ENCODE measurements around the gene SEMA6A. TPM values are rescaled to one million over a fixed set of nuclear protein-coding genes. Genes with fewer than 3 reads are reported as not detected.

Gene SEMA6A
- total RNA-seq, 1 donor from 2014 or later, result 6.9 TPM

DNA sequence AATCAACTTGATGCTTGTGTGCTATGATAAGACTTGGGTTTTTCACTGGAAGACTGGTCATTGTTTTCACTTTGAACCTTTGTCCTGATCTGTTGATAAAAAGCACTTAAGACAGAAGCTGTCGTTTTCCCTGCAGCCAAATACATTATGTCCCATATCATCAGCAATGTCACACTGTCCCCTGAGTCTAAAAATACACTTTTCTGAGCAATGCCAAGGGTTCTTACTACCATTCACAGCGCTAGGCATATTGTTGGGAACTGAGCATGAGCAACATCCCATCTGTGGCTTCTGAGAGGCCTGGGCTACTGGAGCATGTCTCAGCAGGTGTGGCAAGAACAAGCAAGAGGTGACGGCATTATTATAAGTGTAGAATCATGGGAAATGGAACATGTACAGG is 81.8 kb downstream of the SEMA6A start:
- peak; percentile 61 for DNase-seq (ENCODE audit: low read depth)

DNA sequence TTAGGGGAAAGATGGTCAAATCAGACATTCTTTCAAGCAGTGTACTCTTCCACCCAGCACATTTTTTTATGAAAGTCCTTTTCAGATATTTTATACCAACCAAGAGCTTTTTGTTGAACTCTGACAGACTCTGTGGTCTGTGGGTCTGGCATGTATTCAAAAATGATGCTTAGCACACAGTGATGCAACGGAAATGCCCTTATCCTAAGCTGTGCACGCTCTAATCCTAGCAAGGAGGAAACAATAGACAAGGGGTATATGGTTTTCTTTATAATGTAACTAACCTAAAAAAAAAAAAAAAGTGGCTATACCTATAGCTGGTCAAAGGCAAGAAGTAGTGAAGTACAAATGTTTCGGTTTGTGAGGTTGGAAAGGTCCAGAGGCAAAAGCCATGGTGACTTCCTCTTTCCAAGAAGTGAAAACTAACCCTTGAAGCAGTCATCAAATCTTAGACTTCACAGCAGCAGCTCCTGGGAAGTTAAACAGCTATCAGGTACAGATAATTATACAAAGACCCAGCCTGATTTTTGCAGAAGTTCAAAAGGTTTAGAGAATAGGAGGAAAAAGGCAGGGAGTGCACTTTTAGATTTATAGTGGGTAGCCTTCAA is 82.5 kb downstream of the SEMA6A start:
- peak; percentile 88 for DNase-seq (ENCODE audit: low read depth)

DNA sequence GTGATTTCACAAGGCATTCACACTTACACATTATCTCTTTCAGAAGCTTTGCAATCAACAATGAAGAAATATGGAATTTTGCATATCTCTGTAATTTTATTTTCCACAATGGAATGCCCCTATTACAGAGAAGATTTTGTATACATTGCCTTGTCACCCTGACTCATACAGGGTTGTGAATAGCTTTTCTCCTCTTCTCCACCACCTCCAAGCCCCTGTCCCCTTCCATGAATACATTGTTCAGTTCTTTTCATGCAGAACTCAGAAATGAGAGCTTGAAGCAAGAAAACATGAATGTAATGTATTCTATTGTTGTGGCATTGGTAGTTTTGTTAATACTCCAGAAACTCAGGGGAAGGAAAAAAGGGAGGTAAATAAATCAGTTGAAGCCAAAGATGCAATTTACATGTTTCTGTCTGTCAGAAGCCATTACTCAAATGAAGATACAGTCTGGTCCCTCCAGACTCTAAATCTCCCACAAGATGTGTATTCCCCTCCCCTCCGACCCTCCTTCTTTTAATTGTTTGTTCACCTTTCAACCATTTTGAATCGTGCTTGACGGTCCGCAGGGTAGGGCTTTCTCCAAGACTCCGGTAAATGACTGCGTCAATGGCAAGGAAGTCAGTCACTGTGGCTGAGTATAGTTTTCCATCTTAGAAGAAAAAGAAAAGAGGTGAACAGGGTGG is 86.1 kb downstream of the SEMA6A start:
- DNase-seq (ENCODE audit: low read depth), result peak; percentile 29

DNA sequence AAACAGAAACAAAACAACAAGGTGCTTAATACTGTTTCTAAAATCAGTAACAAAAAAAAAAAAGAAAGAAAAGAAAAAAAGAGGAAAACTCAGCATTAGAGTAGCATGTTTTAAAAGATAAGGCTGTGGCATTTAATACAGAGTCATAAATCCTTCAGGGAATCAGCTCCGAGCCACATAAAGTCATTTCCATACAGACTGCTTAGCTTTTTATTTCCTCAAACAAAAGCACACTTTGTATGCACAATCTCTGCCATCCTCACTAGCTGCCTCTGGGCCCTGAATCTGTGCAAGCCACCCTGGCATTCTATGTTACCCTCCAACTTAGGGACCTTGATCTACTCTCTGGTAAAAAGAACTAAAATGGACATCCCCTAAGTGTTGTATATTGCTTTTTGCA is 87.6 kb downstream of the SEMA6A start:
- no peak for DNase-seq (ENCODE audit: low read depth)

DNA sequence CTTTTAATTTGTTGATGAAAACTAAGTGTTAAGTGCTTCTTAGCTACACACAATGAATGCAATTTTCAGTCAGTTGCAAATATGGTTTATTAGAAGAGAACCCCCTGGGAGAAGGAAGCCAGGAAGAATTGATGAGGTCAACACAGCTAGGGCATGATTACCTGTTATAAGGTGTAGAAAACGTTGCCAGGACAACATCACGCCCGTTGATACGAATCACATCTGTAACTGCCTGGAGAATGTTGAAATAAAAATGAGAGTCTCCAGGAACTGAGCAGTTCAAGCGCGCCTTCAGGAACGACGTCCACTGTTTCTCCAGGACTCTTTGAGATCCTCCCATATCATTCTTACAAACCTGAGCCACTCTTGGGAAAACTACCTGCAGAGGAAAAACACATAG is 88.0 kb downstream of the SEMA6A start:
- DNase-seq (ENCODE audit: low read depth), result peak; percentile 21

- DNase-seq (ENCODE audit: low read depth), result no peak
Observed at GRCh38 chr5:116484645-116485044, 90.0 kb downstream of the SEMA6A start.

DNA sequence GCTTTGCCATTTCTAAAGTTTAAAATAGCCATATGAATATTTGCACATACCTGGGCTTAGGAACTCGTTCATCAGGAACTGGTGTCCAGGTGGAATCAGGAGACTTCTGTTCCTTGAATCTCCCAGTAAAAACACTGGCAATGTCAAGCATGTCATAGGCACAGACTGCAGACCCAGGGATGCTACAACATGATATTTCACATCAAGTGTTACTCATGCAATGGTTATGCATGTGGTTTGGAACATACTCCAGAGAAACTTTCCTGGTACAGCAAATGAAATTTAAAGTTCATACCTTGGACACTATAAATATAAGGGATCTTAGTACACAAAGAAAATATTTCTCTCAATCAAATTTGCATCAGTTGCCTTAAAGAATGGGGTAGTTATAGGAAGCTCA is 92.2 kb downstream of the SEMA6A start:
- peak; percentile 52 for DNase-seq (ENCODE audit: low read depth)

GRCh38 chr5:116480894-116481510 is 93.6 kb downstream of the SEMA6A start:
- DNase-seq (ENCODE audit: low read depth), result peak; percentile 11

DNA sequence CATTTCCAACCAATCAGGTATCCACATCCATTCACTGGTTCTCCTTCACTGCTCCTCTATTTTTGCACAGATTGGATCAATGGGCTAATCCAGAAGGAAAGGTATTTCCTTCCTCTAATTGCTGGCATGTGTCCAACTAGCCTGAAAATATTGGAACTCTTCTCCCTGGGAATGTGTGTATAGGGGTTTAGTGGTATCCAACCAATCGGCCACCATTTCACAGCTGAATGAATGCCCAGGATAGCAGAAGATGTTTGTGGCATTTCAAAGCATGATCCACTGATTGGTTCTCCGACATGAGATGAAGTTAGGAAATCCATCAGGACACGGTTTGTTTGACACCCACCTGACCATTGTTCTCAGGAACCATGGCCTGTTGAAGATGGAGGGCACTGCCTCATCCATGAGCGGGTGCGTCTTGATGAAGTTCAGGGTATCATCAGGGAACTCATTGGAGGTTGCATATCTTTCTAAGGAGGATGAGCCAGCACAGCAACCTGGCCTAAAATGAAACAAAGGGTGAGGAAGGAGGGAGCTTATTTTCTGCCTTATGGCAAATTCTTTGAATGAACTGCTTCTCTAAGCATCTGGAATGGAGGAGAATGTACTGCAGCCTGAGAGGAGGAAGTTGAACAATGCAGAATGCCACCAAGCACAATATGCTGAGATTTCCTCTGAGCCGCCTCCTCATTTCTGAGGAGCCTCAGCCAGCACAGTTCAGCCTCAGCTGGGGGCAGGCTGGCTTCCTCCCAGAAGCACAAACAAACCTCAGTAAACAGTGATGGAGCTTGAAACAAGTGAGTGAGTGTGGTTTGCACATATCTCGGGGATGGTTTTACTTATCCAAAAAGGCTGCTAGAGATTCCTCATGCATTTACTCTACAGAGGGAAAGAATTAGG is 94.6 kb downstream of the SEMA6A start:
- peak; percentile 12 for DNase-seq (ENCODE audit: low read depth)

DNA sequence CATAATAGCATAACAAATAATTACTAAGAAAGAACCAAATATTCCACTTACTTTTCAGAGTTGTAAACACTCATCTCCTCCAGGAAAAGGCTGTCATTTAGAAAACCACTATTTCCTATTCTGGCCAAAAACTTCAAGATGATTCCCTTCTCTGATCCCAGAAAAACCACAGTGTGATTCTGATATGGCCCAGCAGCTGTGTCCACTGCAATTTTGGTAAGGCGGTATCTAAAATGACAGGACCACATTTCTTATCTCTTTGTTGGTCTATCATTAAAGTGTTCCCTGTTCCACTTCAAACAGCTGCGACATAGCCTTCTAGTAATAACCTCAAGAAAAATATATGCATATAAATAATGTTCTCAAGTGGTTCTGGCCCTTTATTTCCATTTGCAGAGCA is 96.1 kb downstream of the SEMA6A start:
- no peak for DNase-seq (ENCODE audit: low read depth)

- no peak for DNase-seq (ENCODE audit: low read depth)
Observed at GRCh38 chr5:116476897-116477537, 97.6 kb downstream of the SEMA6A start.

- DNase-seq (ENCODE audit: low read depth), result no peak
Observed at GRCh38 chr5:116475338-116475737, 99.3 kb downstream of the SEMA6A start.

DNA sequence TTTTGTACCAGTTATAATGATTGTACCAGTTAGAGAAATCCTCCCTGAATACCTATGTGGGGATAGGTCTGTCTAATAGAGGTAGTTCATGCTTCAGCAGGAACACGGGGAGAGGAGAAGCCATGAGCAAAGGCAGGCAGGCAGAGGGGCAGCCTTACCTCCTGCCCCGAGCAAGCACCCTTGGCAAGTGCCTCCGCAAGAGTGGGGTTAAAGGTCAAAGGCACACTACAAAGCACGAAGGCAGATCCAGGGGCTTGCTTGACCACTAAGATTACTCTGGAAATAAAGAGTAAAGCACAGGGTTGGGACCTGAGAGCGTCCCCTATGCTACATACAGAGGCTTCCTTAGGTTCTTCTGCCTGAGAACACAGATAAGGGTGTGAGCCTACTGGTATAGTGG is 100.9 kb downstream of the SEMA6A start:
- DNase-seq (ENCODE audit: low read depth), result peak; percentile 77

DNA sequence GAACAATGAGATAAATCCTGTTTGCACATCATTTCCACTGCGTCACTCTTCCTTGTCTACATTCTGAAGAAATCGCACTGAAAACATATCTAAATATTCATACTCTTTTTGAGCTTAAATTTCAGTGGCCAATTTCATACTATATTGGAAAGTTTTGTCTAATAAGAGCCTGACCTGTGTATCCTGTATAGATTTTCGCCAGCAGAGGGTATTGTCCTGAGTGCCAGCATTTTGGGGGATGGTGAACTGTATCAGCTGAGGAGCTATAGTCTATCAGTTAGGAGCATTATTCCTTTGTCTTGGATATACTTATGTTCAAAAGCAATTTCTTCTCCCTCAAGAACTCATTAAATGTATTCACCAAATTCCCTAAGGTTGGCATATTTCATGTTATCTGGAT is 102.3 kb downstream of the SEMA6A start:
- no peak for DNase-seq (ENCODE audit: low read depth)

GRCh38 chr5:116469631-116470030 is 105.0 kb downstream of the SEMA6A start:
- no peak for DNase-seq (ENCODE audit: low read depth)

DNA sequence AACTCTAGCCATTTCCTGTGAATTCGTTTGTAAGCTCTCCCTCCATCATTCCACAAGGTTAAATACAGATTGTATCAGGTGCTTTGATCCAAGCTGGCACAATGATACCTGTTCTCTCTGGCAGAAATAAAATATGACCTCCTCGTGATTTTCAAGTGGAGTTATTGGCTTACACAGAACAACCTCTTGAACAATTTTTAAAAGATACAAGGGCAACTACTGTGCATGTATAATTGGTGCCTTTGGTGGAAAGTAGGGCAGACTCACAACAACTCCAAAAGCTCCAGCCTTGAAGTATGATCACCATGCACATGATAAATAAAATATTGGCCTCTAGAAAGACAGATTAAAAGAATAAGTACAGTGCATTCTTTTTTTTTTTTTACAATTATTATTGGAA is 106.0 kb downstream of the SEMA6A start:
- DNase-seq (ENCODE audit: low read depth), result no peak

DNA sequence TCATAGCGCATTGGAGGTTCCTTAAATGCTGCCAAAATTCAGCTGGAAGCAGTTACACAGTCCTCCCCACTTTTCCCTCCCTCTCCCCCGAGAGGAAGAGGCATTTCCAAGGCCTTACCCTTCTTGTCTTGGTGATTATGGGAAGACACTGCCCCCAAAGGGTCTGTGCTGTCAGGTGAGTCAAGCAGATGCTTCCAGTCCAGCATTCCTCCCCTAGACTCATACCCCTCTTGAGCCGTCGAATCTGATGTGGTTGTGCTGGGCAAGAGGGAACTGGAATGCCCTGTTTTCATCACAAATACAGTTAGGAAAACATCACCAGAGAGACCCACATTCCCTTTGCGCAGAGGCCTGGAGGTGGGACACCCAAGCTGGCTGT is 107.2 kb downstream of the SEMA6A start:
- DNase-seq (ENCODE audit: low read depth), result no peak

- no peak for DNase-seq (ENCODE audit: low read depth)
Observed at GRCh38 chr5:116466727-116467464, 107.7 kb downstream of the SEMA6A start.

- DNase-seq (ENCODE audit: low read depth), result no peak
Observed at GRCh38 chr5:116465411-116465810, 109.2 kb downstream of the SEMA6A start.

- no peak for DNase-seq (ENCODE audit: low read depth)
Observed at GRCh38 chr5:116464144-116464708, 110.4 kb downstream of the SEMA6A start.

GRCh38 chr5:116462500-116462899 is 112.1 kb downstream of the SEMA6A start:
- DNase-seq (ENCODE audit: low read depth), result peak; percentile 69

Measured in renal cortical epithelial cell (primary cell).